Measurements from ENCODE around the gene ABCA1.

Gene ABCA1

DNA sequence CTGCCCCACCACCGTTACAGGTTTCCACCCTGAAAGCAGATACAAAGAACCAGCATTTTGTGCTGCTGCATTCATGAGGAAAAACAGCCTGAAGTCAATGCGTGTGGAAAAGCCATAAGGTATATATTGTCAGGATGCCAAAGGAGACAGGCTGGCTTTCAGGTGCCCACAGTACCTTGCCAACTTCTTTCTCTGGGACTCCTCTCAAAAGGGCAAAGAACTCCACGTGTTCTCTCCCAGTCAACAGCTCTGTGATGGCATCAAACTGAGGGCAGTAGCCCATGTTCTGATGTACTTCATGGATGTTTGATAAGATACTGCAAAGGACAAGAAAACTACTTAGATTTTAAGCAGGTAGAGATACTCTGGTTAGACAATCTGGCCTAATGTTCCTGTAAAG lies 139.7 kb downstream of the ABCA1 start:
- no peaks in the 10 kb centered on the region for H3K27me3 ChIP-seq (ENCODE audit: insufficient read depth, low read length)
- no peak overlapping the region for H3K9ac ChIP-seq (ENCODE audit: low read depth, low read length)
- H3K4me3 ChIP-seq (ENCODE audit: low read length) = no peak overlapping the region
- H3K4me1 ChIP-seq (ENCODE audit: insufficient read depth, low read length) = no peaks in the 10 kb centered on the region
- H3K36me3 ChIP-seq (ENCODE audit: insufficient read depth, low read length) = peaks cover 71% of the 10 kb centered on the region
- H3K9me3 ChIP-seq (ENCODE audit: insufficient read depth, low read depth, low read length) = no peaks in the 10 kb centered on the region
- no peak overlapping the region for H3K27ac ChIP-seq (ENCODE audit: low read depth, low read length)
- 90% methylated on average over 3 of the region's 3 CpGs for WGBS

DNA sequence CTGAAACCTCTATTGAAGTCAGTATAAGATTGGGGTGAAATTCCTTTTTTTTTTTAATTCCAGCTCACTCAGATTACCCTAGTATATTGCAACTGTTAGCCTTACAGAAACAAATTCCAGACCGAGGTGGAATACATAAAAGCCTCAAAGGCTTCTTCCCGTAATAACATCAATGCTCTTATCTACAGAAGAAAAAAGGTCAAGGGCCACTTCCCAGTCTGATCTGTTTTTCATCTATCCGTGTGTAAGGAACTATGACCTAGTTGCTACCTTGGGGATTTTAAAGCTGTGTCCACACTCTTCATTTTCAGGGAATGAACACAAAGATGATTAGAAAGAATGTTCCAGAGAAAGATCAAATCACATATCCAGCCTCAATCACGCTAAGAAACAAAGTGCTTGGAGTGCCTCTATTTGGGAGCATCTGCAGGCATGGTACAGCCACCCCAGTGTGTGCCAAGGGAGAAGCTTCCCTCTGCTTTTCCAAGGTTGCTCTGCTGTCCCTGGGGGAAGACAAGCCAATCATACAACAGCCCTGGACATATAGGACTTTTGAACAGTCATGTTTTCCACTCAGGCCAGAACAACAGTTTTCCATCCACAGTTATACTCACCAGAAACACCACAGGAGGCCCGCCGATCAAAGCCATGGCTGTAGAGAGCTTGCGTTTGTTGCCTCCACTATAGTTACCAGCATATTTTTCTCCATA lies 140.5 kb downstream of the ABCA1 start:
- H3K36me3 ChIP-seq (ENCODE audit: insufficient read depth, low read length) = peaks cover 64% of the 10 kb centered on the region
- 94% methylated on average over 7 of the region's 7 CpGs for WGBS

DNA sequence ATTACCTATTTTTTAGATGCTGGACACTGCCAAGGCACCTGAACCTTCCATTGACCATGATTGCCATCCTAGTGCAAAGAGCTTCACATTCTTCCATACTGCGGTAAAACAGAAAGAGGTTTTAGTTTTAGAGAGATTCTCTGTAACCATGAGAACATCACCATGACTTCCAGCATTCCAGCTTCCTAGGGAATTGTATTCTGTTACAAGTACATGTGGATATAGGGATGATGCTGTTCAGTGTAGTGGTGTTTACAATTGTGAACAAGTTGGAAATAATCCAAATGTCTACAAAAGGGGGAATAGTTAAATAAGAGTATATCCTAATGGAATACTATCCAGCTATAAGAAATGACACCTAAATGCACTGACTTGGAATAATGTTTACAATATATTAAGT lies 141.7 kb downstream of the ABCA1 start:
- no peak overlapping the region for H3K27ac ChIP-seq (ENCODE audit: low read depth, low read length)
- no CpG with 5 or more reads among the region's 1 CpG for WGBS

More for the DNA sequence above, 140.5 kb downstream of the ABCA1 start:
- no peaks in the 10 kb centered on the region for H3K4me1 ChIP-seq (ENCODE audit: insufficient read depth, low read length)
- H3K9ac ChIP-seq (ENCODE audit: low read depth, low read length) = no peak overlapping the region
- H3K27ac ChIP-seq (ENCODE audit: low read depth, low read length) = no peak overlapping the region
- H3K9me3 ChIP-seq (ENCODE audit: insufficient read depth, low read depth, low read length) = no peaks in the 10 kb centered on the region
- no peaks in the 10 kb centered on the region for H3K27me3 ChIP-seq (ENCODE audit: insufficient read depth, low read length)
- H3K4me3 ChIP-seq (ENCODE audit: low read length) = no peak overlapping the region

DNA sequence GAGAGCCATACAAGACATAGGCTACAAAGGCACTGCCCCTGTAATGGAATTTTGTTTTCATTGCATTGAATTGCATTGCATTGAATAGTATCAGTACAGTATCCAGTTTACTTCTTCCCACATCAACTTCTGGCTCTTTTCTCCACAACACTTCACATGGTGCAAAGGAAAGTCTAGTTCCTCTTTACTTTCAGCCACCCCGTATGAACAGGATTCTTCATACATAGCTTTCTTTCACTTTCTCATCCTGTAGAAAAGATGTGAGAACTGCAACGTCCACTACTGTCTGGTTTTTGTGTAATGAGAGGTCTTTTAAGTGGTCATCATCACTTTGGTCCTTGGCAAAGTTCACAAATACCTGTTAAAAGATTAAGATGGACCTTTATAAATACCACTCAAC lies 143.9 kb downstream of the ABCA1 start:
- no peaks in the 10 kb centered on the region for H3K27me3 ChIP-seq (ENCODE audit: insufficient read depth, low read length)
- WGBS = 90% methylated on average over 2 of the region's 2 CpGs
- no peaks in the 10 kb centered on the region for H3K4me1 ChIP-seq (ENCODE audit: insufficient read depth, low read length)

More for the DNA sequence above, 141.7 kb downstream of the ABCA1 start:
- Histone ChIP-seq H3K4me3 (ENCODE audit: low read length) (no peak overlapping the region), H3K27me3 (ENCODE audit: insufficient read depth, low read length) (no peaks in the 10 kb centered on the region), H3K9me3 (ENCODE audit: insufficient read depth, low read depth, low read length) (no peaks in the 10 kb centered on the region), H3K4me1 (ENCODE audit: insufficient read depth, low read length) (no peaks in the 10 kb centered on the region), H3K36me3 (ENCODE audit: insufficient read depth, low read length) (peaks cover 55% of the 10 kb centered on the region), H3K9ac (ENCODE audit: low read depth, low read length) (no peak overlapping the region)

DNA sequence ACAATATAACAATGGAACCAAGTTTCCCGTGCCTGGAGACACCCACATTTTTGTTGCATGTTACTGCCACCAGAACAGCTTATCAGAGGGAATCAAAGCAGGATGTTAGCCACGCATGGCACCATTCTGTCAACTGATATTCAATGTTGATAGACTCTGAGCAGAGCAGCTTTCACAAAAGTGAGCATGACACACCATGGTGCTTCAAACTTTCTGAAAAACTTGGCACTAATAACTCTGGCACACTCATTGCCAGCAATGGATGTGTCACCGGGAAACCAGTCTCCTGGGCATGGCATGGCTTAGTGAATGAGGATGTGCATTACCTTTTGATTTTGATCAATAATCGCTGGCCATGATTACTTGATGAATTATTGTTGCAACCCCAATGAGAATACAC lies 144.4 kb downstream of the ABCA1 start:
- no peak overlapping the region for H3K27ac ChIP-seq (ENCODE audit: low read depth, low read length)
- H3K4me1 ChIP-seq (ENCODE audit: insufficient read depth, low read length) = no peaks in the 10 kb centered on the region
- H3K27me3 ChIP-seq (ENCODE audit: insufficient read depth, low read length) = no peaks in the 10 kb centered on the region
- H3K4me3 ChIP-seq (ENCODE audit: low read length) = no peak overlapping the region
- no peak overlapping the region for H3K9ac ChIP-seq (ENCODE audit: low read depth, low read length)
- H3K9me3 ChIP-seq (ENCODE audit: insufficient read depth, low read depth, low read length) = no peaks in the 10 kb centered on the region
- WGBS = 93% methylated on average over 4 of the region's 4 CpGs
- H3K36me3 ChIP-seq (ENCODE audit: insufficient read depth, low read length) = peaks cover 35% of the 10 kb centered on the region; the same call in 1 of the 2 replicates

More for the DNA sequence above, 143.9 kb downstream of the ABCA1 start:
- H3K9ac ChIP-seq (ENCODE audit: low read depth, low read length) = no peak overlapping the region
- H3K36me3 ChIP-seq (ENCODE audit: insufficient read depth, low read length) = peaks cover 40% of the 10 kb centered on the region; the same call in 1 of the 2 replicates
- H3K4me3 ChIP-seq (ENCODE audit: low read length) = no peak overlapping the region
- H3K9me3 ChIP-seq (ENCODE audit: insufficient read depth, low read depth, low read length) = no peaks in the 10 kb centered on the region
- H3K27ac ChIP-seq (ENCODE audit: low read depth, low read length) = no peak overlapping the region

DNA sequence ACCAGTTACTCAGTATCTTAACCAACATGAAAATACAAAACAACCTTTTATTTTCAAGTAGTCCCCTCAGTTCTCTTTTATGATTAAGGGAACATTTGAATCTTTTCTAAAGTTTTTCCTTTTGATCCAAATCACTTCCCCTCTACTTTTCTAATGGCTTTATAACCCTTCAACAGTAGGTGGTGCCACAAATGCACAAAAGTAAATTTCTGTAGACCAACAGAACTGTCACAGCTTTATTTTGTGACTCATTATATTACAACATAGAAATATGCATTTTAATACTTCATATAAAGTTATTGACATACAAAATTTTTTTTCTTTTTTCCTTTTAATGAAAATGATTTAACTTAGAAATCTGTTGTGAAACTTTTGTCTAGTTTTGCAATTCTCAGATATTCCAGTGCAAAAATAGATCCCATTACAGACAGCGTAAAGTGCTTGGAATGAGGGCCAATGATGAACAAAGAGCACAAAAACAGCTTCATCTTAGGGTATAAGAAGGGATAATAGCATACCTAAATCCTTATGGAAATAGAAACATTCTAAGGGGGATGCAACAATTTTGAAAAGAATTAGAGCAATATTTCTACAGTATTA lies 147.1 kb downstream of the ABCA1 start:
- no peak overlapping the region for H3K9ac ChIP-seq (ENCODE audit: low read depth, low read length)
- no peaks in the 10 kb centered on the region for H3K4me1 ChIP-seq (ENCODE audit: insufficient read depth, low read length)
- no peaks in the 10 kb centered on the region for H3K9me3 ChIP-seq (ENCODE audit: insufficient read depth, low read depth, low read length)
- H3K27ac ChIP-seq (ENCODE audit: low read depth, low read length) = no peak overlapping the region
- WGBS = 100% methylated on average over 1 of the region's 1 CpG
- H3K36me3 ChIP-seq (ENCODE audit: insufficient read depth, low read length) = peaks cover 12% of the 10 kb centered on the region; the same call in 1 of the 2 replicates
- H3K4me3 ChIP-seq (ENCODE audit: low read length) = no peak overlapping the region
- H3K27me3 ChIP-seq (ENCODE audit: insufficient read depth, low read length) = no peaks in the 10 kb centered on the region

DNA sequence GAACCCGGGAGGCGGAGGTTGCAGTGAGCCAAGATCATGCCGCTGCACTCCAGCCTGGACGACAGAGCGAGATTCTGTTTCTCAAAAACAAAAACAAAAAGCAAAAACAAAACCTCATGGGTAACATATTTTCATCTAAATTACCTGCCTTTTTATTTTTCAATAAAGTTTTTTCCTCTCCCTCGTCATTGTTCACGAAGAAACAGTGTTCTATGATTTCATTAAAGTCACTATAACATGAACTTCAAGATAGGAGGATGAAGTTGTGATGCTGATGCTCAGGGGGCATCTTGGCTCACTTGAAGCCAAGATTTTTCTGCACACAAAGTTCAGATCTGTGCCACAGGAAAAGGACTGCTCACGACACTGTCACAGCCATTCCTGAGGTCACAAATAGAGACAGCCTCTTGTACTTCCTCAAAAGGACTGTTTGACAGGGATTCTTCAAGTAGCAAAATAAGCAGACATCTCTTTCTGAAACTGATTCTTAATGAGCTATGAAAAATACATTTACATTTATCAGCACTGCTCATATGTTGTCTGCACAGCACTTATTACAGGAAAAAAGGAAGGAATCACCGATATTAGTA lies 147.9 kb downstream of the ABCA1 start:
- WGBS = 95% methylated on average over 8 of the region's 9 CpGs
- H3K4me1 ChIP-seq (ENCODE audit: insufficient read depth, low read length) = no peaks in the 10 kb centered on the region
- no peak overlapping the region for H3K27ac ChIP-seq (ENCODE audit: low read depth, low read length)
- H3K27me3 ChIP-seq (ENCODE audit: insufficient read depth, low read length) = no peaks in the 10 kb centered on the region
- H3K4me3 ChIP-seq (ENCODE audit: low read length) = no peak overlapping the region
- no peaks in the 10 kb centered on the region for H3K9me3 ChIP-seq (ENCODE audit: insufficient read depth, low read depth, low read length)
- no peak overlapping the region for H3K9ac ChIP-seq (ENCODE audit: low read depth, low read length)
- peaks cover 5% of the 10 kb centered on the region; the same call in 1 of the 2 replicates for H3K36me3 ChIP-seq (ENCODE audit: insufficient read depth, low read length)

DNA sequence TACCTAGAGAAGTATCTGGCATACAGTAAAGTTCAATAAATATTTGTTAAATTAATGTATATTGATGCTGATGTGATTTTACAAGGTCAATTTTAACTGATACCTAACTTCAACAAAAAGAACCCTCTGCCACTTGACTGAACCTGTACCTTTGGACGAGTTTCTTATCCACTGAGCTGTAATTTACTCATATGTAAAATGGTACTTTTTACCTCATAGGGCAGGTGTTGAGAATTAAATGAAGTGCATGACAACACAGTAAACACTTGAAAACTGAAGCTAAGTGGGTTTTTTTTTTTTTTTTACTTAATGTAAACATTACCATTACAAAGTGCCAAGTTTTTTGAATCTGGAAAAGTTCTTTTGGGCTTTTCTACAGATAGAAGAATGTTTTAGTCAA lies 148.6 kb downstream of the ABCA1 start:
- no peaks in the 10 kb centered on the region for H3K27me3 ChIP-seq (ENCODE audit: insufficient read depth, low read length)
- no peak overlapping the region for H3K27ac ChIP-seq (ENCODE audit: low read depth, low read length)
- H3K4me1 ChIP-seq (ENCODE audit: insufficient read depth, low read length) = no peaks in the 10 kb centered on the region
- no peak overlapping the region for H3K4me3 ChIP-seq (ENCODE audit: low read length)
- 100% methylated on average over 1 of the region's 1 CpG for WGBS
- no peaks in the 10 kb centered on the region for H3K9me3 ChIP-seq (ENCODE audit: insufficient read depth, low read depth, low read length)
- no peak overlapping the region for H3K9ac ChIP-seq (ENCODE audit: low read depth, low read length)
- peaks cover 4% of the 10 kb centered on the region; the same call in 1 of the 2 replicates for H3K36me3 ChIP-seq (ENCODE audit: insufficient read depth, low read length)

DNA sequence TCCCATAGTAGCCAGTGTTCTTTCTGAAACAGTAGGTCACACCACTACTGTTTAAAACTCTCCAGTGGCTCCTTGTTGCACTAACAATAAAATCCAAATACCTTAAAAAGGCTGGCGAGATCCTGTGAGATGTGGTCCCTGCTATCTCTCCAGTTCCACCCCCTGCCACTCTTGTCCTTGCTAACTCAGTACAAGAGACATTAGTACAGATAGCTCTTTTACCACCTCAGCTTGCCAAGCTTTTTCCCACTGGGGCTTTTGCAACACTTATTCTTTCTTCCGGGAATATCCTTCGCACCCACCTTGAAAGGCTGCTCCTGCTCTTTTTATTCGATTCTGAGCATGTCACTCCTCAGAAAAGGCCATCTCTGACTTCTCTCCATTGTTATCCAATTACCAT lies 149.2 kb downstream of the ABCA1 start:
- H3K27ac ChIP-seq (ENCODE audit: low read depth, low read length) = no peak overlapping the region
- H3K4me1 ChIP-seq (ENCODE audit: insufficient read depth, low read length) = no peaks in the 10 kb centered on the region
- no peak overlapping the region for H3K4me3 ChIP-seq (ENCODE audit: low read length)
- no peak overlapping the region for H3K9ac ChIP-seq (ENCODE audit: low read depth, low read length)
- no peaks in the 10 kb centered on the region for H3K9me3 ChIP-seq (ENCODE audit: insufficient read depth, low read depth, low read length)
- 89% methylated on average over 4 of the region's 4 CpGs for WGBS
- peaks cover 4% of the 10 kb centered on the region; the same call in 1 of the 2 replicates for H3K36me3 ChIP-seq (ENCODE audit: insufficient read depth, low read length)
- H3K27me3 ChIP-seq (ENCODE audit: insufficient read depth, low read length) = no peaks in the 10 kb centered on the region

DNA sequence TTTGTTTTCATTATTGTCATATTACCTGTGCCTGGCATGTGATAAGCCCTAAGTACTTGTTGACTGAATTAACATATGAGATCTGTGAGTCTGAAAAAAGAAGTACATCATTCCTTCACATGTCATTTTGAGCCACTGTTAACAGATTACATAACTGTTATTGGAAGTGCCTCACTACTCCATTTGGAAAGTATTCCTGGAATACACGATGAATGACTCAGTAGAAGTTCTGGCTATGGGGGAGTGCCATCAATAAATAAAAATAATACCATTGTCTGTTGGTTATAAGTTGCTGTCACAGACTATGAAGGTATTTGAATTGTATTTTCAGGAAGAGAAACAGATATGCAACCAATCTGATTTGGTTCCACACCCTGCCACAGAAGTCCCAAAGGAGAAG lies 151.2 kb downstream of the ABCA1 start:
- 100% methylated on average over 1 of the region's 1 CpG for WGBS

DNA sequence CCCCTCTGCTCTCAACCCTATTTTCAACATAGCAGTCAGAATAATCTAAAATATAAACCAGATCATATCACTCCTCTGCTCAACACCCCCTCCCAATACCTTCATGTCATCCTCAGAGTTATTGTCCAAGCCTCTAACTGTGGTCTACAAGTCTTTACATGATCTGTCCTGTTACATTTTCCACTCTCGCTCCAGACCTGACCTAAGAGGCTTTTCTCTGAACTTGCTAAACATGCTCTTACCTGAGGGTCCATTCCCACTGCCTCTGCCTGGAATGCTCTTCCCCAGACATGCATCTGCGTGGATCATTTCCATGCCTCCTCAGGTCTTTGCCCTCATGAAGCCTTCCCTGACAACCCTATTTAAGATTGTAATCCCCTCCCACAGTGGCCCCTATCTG lies 152.0 kb downstream of the ABCA1 start:
- H3K9ac ChIP-seq (ENCODE audit: low read depth, low read length) = no peak overlapping the region
- no peaks in the 10 kb centered on the region for H3K9me3 ChIP-seq (ENCODE audit: insufficient read depth, low read depth, low read length)
- H3K27me3 ChIP-seq (ENCODE audit: insufficient read depth, low read length) = no peaks in the 10 kb centered on the region
- H3K4me3 ChIP-seq (ENCODE audit: low read length) = no peak overlapping the region
- H3K4me1 ChIP-seq (ENCODE audit: insufficient read depth, low read length) = no peaks in the 10 kb centered on the region
- WGBS = 90% methylated on average over 2 of the region's 2 CpGs
- H3K27ac ChIP-seq (ENCODE audit: low read depth, low read length) = no peak overlapping the region
- no peaks in the 10 kb centered on the region for H3K36me3 ChIP-seq (ENCODE audit: insufficient read depth, low read length)

More for the DNA sequence above, 151.2 kb downstream of the ABCA1 start:
- Histone ChIP-seq H3K27ac (ENCODE audit: low read depth, low read length) (no peak overlapping the region), H3K9me3 (ENCODE audit: insufficient read depth, low read depth, low read length) (no peaks in the 10 kb centered on the region), H3K27me3 (ENCODE audit: insufficient read depth, low read length) (no peaks in the 10 kb centered on the region), H3K4me1 (ENCODE audit: insufficient read depth, low read length) (no peaks in the 10 kb centered on the region), H3K4me3 (ENCODE audit: low read length) (no peak overlapping the region), H3K36me3 (ENCODE audit: insufficient read depth, low read length) (no peaks in the 10 kb centered on the region), H3K9ac (ENCODE audit: low read depth, low read length) (no peak overlapping the region)
